ENCODE results near the gene PM20D1. TPM values are rescaled to one million over a fixed set of nuclear protein-coding genes. Genes with fewer than 3 reads are reported as not detected.
A peak's percentile ranks its signal among the peaks of the same experiment; 100 is the strongest.

Gene PM20D1
- polyA plus RNA-seq, 4 donors, result 0.15 to 0.19 TPM; not detected in 2

DNA sequence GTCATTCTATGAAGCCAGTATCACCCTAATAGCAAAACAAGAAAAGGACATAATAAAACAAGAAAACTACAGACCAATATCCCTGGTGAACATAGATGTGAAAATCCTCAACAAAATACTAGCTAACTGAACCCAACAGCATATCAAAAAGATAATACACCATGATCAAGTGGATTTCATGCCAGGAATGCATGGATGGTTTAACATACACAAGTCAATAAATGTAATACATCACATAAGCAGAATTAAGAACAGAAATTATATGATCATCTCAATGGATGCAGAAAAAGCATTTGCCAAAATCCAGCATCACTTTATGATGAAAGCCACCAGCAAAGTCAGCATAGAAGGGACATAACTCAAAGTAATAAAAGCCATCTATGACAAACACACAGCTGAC is 6.5 kb upstream of the PM20D1 start:
- Histone ChIP-seq H3K36me3 (ENCODE audit: control insufficient read depth in 3 of 3, insufficient read depth in 2 of 3, low read depth in 1 of 3, low read length in 3 of 3) (no peaks in the 10 kb centered on the region), H3K27ac (ENCODE audit: low read depth in 1 of 3, low read length in 2 of 3) (no peak overlapping the region), H3K9me3 (ENCODE audit: control insufficient read depth in 2 of 2, insufficient read depth in 1 of 2, low read depth in 1 of 2, low read length in 1 of 2) (peaks cover 0 to 3% of the 10 kb centered on the region in 2 donors), H3K4me3 (ENCODE audit: low read depth in 1 of 3, low read length in 3 of 3) (no peak overlapping the region), H3K4me1 (ENCODE audit: control insufficient read depth in 3 of 3, insufficient read depth in 2 of 3, low read depth in 1 of 3, low read length in 2 of 3) (no peaks in the 10 kb centered on the region), H3K27me3 (ENCODE audit: control insufficient read depth in 3 of 3, insufficient read depth in 3 of 3, low read length in 3 of 3) (no peaks in the 10 kb centered on the region)
- DNase-seq (no peak), FAIRE-seq (no peak)

DNA sequence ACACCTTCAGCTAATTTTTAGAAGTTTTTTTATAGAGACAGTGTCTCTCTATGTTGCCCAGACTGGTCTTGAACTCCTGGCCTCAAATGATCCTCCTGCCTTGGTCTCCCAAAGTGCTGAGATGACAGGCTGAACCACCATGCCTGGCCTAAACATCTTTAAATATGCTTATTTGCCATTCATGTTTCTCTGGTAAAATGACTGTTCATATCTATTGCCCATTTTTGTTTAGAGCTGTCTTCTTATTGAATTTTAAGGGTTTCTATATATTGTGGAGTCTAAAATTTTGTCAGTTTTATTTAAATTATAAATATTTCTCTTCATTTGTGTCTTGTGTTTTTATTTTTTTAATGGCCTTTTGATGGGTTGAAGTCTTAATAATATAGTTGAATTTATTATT is 3.0 kb upstream of the PM20D1 start:
- Histone ChIP-seq H3K9me3 (ENCODE audit: control insufficient read depth in 2 of 2, insufficient read depth in 1 of 2, low read depth in 1 of 2, low read length in 1 of 2) (no peaks in the 10 kb centered on the region), H3K4me3 (ENCODE audit: low read depth in 1 of 3, low read length in 3 of 3) (no peak overlapping the region), H3K27ac (ENCODE audit: low read depth in 1 of 3, low read length in 2 of 3) (no peak overlapping the region), H3K27me3 (ENCODE audit: control insufficient read depth in 3 of 3, insufficient read depth in 3 of 3, low read length in 3 of 3) (peaks cover 0 to 17% (median 2%) of the 10 kb centered on the region in 3 donors), H3K36me3 (ENCODE audit: control insufficient read depth in 3 of 3, insufficient read depth in 2 of 3, low read depth in 1 of 3, low read length in 3 of 3) (no peaks in the 10 kb centered on the region), H3K4me1 (ENCODE audit: control insufficient read depth in 3 of 3, insufficient read depth in 2 of 3, low read depth in 1 of 3, low read length in 2 of 3) (peaks cover 0 to 7% (median 0%) of the 10 kb centered on the region in 3 donors)
- FAIRE-seq (no peak), DNase-seq (no peak)

DNA sequence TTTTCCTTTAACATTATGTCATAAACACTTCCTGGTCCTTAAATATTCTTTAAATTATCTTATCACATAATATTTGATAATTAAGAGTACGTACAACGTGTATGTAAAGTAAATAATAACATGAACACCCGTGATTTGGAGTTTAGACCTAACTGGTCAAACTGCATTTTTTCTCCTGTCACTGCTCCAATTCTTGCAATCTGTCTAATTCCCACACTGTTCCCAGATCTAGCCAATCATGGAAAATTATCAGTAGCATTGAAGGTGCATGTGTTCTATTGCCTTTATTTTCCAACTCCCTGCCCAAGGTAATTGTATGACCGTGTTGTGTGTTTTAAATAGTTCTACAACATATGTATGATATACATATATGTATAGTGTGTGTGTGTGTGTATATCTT is 2.1 kb upstream of the PM20D1 start:
- no peak overlapping the region for H3K27ac ChIP-seq (ENCODE audit: low read depth in 1 of 3, low read length in 2 of 3)
- no peaks in the 10 kb centered on the region for H3K9me3 ChIP-seq (ENCODE audit: control insufficient read depth in 2 of 2, insufficient read depth in 1 of 2, low read depth in 1 of 2, low read length in 1 of 2)
- H3K36me3 ChIP-seq (ENCODE audit: control insufficient read depth in 3 of 3, insufficient read depth in 2 of 3, low read depth in 1 of 3, low read length in 3 of 3), result no peaks in the 10 kb centered on the region
- FAIRE-seq, result no peak
- WGBS, 3 donors, result 18 to 58% (median 43%) methylated on average over 4 of the region's 4 CpGs
- no peak overlapping the region for H3K4me3 ChIP-seq (ENCODE audit: low read depth in 1 of 3, low read length in 3 of 3)
- peaks cover 0 to 7% (median 0%) of the 10 kb centered on the region in 3 donors for H3K4me1 ChIP-seq (ENCODE audit: control insufficient read depth in 3 of 3, insufficient read depth in 2 of 3, low read depth in 1 of 3, low read length in 2 of 3)
- peaks cover 0 to 17% (median 2%) of the 10 kb centered on the region in 3 donors for H3K27me3 ChIP-seq (ENCODE audit: control insufficient read depth in 3 of 3, insufficient read depth in 3 of 3, low read length in 3 of 3)
- peak in 1 of 2 donors; percentile 19 for DNase-seq

DNA sequence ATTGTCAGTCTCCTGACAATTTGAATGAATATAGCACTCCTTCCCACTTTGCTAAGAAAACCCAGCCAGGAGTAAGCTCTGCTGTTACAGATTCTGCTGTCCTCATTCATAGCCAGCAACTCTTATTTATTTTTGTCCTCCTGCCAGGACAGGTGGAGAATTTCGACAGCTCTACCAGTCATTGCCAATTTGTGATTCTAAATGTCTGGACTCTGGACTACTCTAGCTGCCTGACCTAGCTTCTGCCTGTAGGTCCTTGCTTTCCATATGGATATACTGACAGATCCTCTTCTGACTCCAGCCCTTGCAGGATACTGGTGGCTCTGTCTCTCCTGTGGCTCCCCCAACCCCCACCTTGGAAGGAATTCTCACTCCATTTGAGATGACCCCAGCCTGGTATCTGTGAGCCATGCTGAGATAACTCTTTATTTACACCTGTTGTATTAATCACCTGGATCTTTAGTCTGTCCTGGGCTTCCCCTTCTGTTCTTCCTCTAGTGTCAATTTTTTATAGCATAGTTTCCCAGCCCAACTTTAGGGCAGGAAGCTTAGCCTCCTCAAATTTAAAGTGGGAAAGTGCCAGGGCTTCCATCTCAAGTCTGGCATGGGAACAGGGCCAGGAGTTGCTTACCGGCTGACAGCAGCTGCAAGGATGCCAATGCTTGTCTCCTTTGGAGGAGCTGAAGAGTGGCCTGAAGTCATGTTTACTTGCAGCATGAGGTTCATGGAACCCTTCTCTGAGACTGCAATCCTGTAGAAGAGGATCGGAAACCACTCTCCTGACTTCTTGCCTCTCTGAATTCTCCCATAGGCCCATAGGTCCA is 6.7 kb downstream of the PM20D1 start:
- H3K27ac ChIP-seq (ENCODE audit: low read depth in 1 of 3, low read length in 2 of 3), result no peak overlapping the region
- H3K9me3 ChIP-seq (ENCODE audit: control insufficient read depth in 2 of 2, insufficient read depth in 1 of 2, low read depth in 1 of 2, low read length in 1 of 2), result no peaks in the 10 kb centered on the region
- H3K36me3 ChIP-seq (ENCODE audit: control insufficient read depth in 3 of 3, insufficient read depth in 2 of 3, low read depth in 1 of 3, low read length in 3 of 3), result no peaks in the 10 kb centered on the region
- WGBS, 3 donors, result 36 to 67% (median 48%) methylated on average over 3 of the region's 3 CpGs
- H3K4me3 ChIP-seq (ENCODE audit: low read depth in 1 of 3, low read length in 3 of 3), result no peak overlapping the region
- H3K27me3 ChIP-seq (ENCODE audit: control insufficient read depth in 3 of 3, insufficient read depth in 3 of 3, low read length in 3 of 3), result peaks cover 0 to 9% (median 0%) of the 10 kb centered on the region in 3 donors
- DNase-seq (peak in 1 of 2 donors; percentile 41), FAIRE-seq (no peak)
- no peaks in the 10 kb centered on the region for H3K4me1 ChIP-seq (ENCODE audit: control insufficient read depth in 3 of 3, insufficient read depth in 2 of 3, low read depth in 1 of 3, low read length in 2 of 3)

DNA sequence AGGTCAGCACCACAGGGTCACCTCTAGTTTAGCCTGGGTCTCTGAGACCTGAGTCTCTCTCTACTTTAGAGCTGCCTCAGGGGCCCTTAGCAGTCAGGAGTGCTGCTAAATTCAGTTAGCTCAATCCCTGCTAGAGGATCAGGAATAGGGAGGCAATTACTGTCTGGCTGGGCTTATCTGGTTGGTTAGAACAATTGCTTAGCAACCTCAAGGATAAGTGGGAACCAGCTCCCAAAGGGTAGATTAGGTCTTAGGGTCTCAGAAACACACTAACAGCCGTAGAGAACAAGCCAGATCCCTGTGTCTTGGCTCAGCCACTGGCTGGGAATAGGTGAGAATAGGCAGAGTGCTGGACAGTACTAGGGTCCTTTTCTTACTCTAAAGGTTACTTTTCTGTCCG is 7.7 kb downstream of the PM20D1 start:
- Histone ChIP-seq H3K9me3 (ENCODE audit: control insufficient read depth in 2 of 2, insufficient read depth in 1 of 2, low read depth in 1 of 2, low read length in 1 of 2) (no peaks in the 10 kb centered on the region), H3K27me3 (ENCODE audit: control insufficient read depth in 3 of 3, insufficient read depth in 3 of 3, low read length in 3 of 3) (peaks cover 0 to 9% (median 0%) of the 10 kb centered on the region in 3 donors), H3K4me3 (ENCODE audit: low read depth in 1 of 3, low read length in 3 of 3) (no peak overlapping the region), H3K4me1 (ENCODE audit: control insufficient read depth in 3 of 3, insufficient read depth in 2 of 3, low read depth in 1 of 3, low read length in 2 of 3) (no peaks in the 10 kb centered on the region), H3K36me3 (ENCODE audit: control insufficient read depth in 3 of 3, insufficient read depth in 2 of 3, low read depth in 1 of 3, low read length in 3 of 3) (no peaks in the 10 kb centered on the region), H3K27ac (ENCODE audit: low read depth in 1 of 3, low read length in 2 of 3) (no peak overlapping the region)
- no peak for FAIRE-seq
- no peak for DNase-seq
- WGBS, 3 donors, result 77 to 91% (median 82%) methylated on average over 2 of the region's 2 CpGs

DNA sequence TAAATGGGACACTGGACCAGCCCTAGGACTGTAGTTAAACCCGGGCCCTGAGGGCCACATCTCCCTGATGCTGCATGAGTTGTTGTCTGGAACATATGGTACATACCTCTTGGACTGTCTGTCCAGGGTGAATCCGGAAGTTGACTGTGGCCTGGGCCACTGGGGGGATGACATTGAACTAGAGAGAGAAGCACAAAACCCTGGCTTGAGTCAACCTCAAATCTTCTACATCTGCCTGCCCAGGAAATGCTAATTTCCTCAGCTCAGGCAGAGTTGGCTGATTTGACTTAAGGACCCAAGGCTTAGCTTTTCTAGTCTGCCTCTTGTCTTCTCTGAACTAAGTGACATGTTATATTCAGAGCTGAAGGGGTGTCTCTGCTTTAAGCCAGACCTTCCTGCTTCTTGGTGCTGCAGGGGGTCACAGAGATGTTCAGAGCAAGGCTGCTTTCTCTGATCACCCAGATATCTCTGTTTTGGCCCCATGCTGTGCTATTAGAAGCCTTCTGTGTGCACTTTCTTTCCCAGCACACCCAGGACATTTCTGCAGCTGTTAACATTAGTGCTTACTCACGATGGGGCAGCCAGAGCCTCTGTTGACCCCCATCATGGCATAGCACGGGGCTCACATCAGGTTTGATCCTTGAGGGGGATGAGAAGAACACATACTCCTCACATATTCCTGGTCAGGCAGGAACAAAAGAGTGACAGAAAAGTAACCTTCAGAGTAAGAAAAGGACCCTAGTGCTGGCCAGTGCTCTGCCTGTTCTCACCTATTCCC is 9.6 kb downstream of the PM20D1 start:
- H3K27ac ChIP-seq (ENCODE audit: low read depth in 1 of 3, low read length in 2 of 3), result no peak overlapping the region
- WGBS, 3 donors, result 70 to 82% (median 82%) methylated on average over 4 of the region's 4 CpGs
- H3K4me3 ChIP-seq (ENCODE audit: low read depth in 1 of 3, low read length in 3 of 3), result no peak overlapping the region
- no peaks in the 10 kb centered on the region for H3K4me1 ChIP-seq (ENCODE audit: control insufficient read depth in 3 of 3, insufficient read depth in 2 of 3, low read depth in 1 of 3, low read length in 2 of 3)
- no peaks in the 10 kb centered on the region for H3K36me3 ChIP-seq (ENCODE audit: control insufficient read depth in 3 of 3, insufficient read depth in 2 of 3, low read depth in 1 of 3, low read length in 3 of 3)
- H3K9me3 ChIP-seq (ENCODE audit: control insufficient read depth in 2 of 2, insufficient read depth in 1 of 2, low read depth in 1 of 2, low read length in 1 of 2), result no peaks in the 10 kb centered on the region
- DNase-seq (no peak), FAIRE-seq (no peak)
- peaks cover 0 to 9% (median 0%) of the 10 kb centered on the region in 3 donors for H3K27me3 ChIP-seq (ENCODE audit: control insufficient read depth in 3 of 3, insufficient read depth in 3 of 3, low read length in 3 of 3)

DNA sequence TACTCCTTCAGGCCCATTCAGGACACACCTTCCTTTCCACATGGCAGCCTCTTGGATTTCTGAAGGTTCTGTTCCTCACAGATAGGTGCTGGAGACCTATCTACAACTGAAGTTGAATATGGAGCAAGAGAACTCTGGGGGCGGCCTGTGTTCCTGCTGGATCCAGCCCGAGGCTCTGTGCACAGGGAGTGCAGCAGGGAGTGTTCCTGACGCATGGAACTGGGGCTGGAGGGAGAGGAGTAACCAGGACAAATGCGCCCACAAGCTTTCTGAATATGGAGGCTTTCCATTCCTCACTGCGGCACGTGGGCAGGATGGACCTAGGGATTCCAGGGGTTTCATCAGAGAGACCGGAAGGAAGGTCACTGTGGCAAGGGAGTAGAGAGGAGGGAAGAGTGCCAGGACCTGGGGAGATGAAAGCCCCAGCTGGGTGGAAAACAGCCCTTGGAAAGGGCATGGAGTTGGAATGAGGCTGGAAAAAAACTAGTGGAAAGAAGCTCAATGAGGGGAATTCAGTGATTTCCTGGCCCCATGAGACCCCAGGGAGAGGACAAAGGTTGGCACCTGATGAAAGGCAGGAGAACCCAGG is 12.5 kb downstream of the PM20D1 start:
- DNase-seq (no peak), FAIRE-seq (no peak)
- H3K27me3 ChIP-seq (ENCODE audit: control insufficient read depth in 3 of 3, insufficient read depth in 3 of 3, low read length in 3 of 3), result peaks cover 0 to 5% (median 0%) of the 10 kb centered on the region in 3 donors
- WGBS, 3 donors, result 82 to 88% (median 83%) methylated on average over 7 of the region's 7 CpGs
- H3K4me1 ChIP-seq (ENCODE audit: control insufficient read depth in 3 of 3, insufficient read depth in 2 of 3, low read depth in 1 of 3, low read length in 2 of 3), result no peaks in the 10 kb centered on the region
- H3K27ac ChIP-seq (ENCODE audit: low read depth in 1 of 3, low read length in 2 of 3), result no peak overlapping the region
- no peaks in the 10 kb centered on the region for H3K9me3 ChIP-seq (ENCODE audit: control insufficient read depth in 2 of 2, insufficient read depth in 1 of 2, low read depth in 1 of 2, low read length in 1 of 2)
- no peak overlapping the region for H3K4me3 ChIP-seq (ENCODE audit: low read depth in 1 of 3, low read length in 3 of 3)
- H3K36me3 ChIP-seq (ENCODE audit: control insufficient read depth in 3 of 3, insufficient read depth in 2 of 3, low read depth in 1 of 3, low read length in 3 of 3), result no peaks in the 10 kb centered on the region

DNA sequence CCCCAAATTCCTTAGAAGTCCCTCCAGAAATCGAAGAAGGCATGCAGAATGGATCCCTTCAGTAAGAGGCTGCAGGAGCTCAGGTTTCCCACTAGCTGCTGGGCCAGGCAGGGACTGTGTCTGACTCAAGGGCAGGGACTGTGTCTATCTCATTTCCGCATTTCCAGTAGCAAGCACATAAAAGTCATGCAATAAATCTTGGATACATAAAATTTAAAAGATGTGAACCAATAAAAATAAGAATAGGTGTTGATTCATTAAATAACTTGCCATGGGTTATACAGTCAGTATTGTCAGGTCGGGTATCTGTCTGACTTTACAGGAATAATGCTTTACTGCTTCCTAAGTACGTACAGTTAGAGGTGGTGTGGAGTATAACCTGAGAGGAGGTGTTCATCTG is 15.2 kb downstream of the PM20D1 start:
- no peak overlapping the region for H3K4me3 ChIP-seq (ENCODE audit: low read depth in 1 of 3, low read length in 3 of 3)
- H3K9me3 ChIP-seq (ENCODE audit: control insufficient read depth in 2 of 2, insufficient read depth in 1 of 2, low read depth in 1 of 2, low read length in 1 of 2), result no peaks in the 10 kb centered on the region
- H3K36me3 ChIP-seq (ENCODE audit: control insufficient read depth in 3 of 3, insufficient read depth in 2 of 3, low read depth in 1 of 3, low read length in 3 of 3), result no peaks in the 10 kb centered on the region
- FAIRE-seq (no peak), DNase-seq (no peak)
- no peaks in the 10 kb centered on the region for H3K4me1 ChIP-seq (ENCODE audit: control insufficient read depth in 3 of 3, insufficient read depth in 2 of 3, low read depth in 1 of 3, low read length in 2 of 3)
- WGBS, 3 donors, result 84 to 86% (median 84%) methylated on average over 4 of the region's 4 CpGs
- H3K27me3 ChIP-seq (ENCODE audit: control insufficient read depth in 3 of 3, insufficient read depth in 3 of 3, low read length in 3 of 3), result no peaks in the 10 kb centered on the region
- no peak overlapping the region for H3K27ac ChIP-seq (ENCODE audit: low read depth in 1 of 3, low read length in 2 of 3)

All from small intestine (tissue), 7 donors.